Activated CD4-positive, alpha-beta T cell treated with anti-CD3 and anti-CD28 coated beads, Interleukin-2, amount 50 U/mL, for 16 hours (primary cell): ENCODE data around the gene DTNBP1.

ENCODE experiments used
- DNase-seq: peaks from one replicate; pipeline ENCODE4 v3.0.0-alpha.2; 2020

Gene DTNBP1

GRCh38 chr6:15498640-15499039 is 164.2 kb downstream of the DTNBP1 start:
- no peak for DNase-seq

- no peak for DNase-seq
Measured at GRCh38 chr6:15496345-15497131, 166.3 kb downstream of the DTNBP1 start.

- no peak for DNase-seq
Measured at GRCh38 chr6:15495375-15495901, 167.4 kb downstream of the DTNBP1 start.

- no peak for DNase-seq
Measured at GRCh38 chr6:15493437-15494168, 169.2 kb downstream of the DTNBP1 start.

GRCh38 chr6:15491986-15492269 is 170.9 kb downstream of the DTNBP1 start:
- DNase-seq, result no peak

- peak; percentile 74 for DNase-seq
Measured at GRCh38 chr6:15491255-15491985, 171.4 kb downstream of the DTNBP1 start.

GRCh38 chr6:15490242-15491100 is 172.4 kb downstream of the DTNBP1 start:
- no peak for DNase-seq

GRCh38 chr6:15489261-15489962 is 173.4 kb downstream of the DTNBP1 start:
- no peak for DNase-seq

- DNase-seq, result no peak
Measured at GRCh38 chr6:15487262-15487661, 175.6 kb downstream of the DTNBP1 start.

- no peak for DNase-seq
Measured at GRCh38 chr6:15485936-15486335, 176.9 kb downstream of the DTNBP1 start.

GRCh38 chr6:15484821-15485220 is 178.0 kb downstream of the DTNBP1 start:
- DNase-seq, result no peak

GRCh38 chr6:15484140-15484539 is 178.7 kb downstream of the DTNBP1 start:
- no peak for DNase-seq

- DNase-seq, result no peak
Measured at GRCh38 chr6:15483060-15483459, 179.8 kb downstream of the DTNBP1 start.

GRCh38 chr6:15481390-15482291 is 181.2 kb downstream of the DTNBP1 start:
- peak; percentile 8 for DNase-seq

- no peak for DNase-seq
Measured at GRCh38 chr6:15480525-15480924, 182.3 kb downstream of the DTNBP1 start.

- DNase-seq, result no peak
Measured at GRCh38 chr6:15479761-15480160, 183.1 kb downstream of the DTNBP1 start.

GRCh38 chr6:15477746-15478145 is 185.1 kb downstream of the DTNBP1 start:
- DNase-seq, result no peak

- no peak for DNase-seq
Measured at GRCh38 chr6:15476631-15477380, 186.0 kb downstream of the DTNBP1 start.

GRCh38 chr6:15475872-15476271 is 187.0 kb downstream of the DTNBP1 start:
- DNase-seq, result no peak

- no peak for DNase-seq
Measured at GRCh38 chr6:15475261-15475660, 187.6 kb downstream of the DTNBP1 start.
